ENCODE results near the gene PPIB.
A peak's percentile ranks its signal among the peaks of the same experiment; 100 is the strongest.

PPIB gene

GRCh38 chr15:64162869-64163658, at the start of gene PPIB:
TSS of gene PPIB (minus strand) at chr15:64163022. CDS start at chr15:64162986, 36 bp downstream.
- Histone ChIP-seq H3K4me1 (ENCODE audit: control insufficient read depth, insufficient read depth, low read length) (no peaks in the 10 kb centered on the region; the same call in 1 of the 2 replicates), H3K36me3 (ENCODE audit: control insufficient read depth in 2 of 2, insufficient read depth in 1 of 2, low read length in 2 of 2) (peaks cover 12 to 33% of the 10 kb centered on the region in 2 experiments; a peak in 2 of 3 replicates), H3K4me3 (ENCODE audit: low read depth, low read length) (peak within 1 kb of the TSS; percentile 91), H3K9me3 (ENCODE audit: control insufficient read depth, insufficient read depth, low read depth, low read length) (no peaks in the 10 kb centered on the region), H3K27ac (ENCODE audit: extremely low read depth, low read depth, low read length) (peak within 1 kb of the TSS; percentile 64)
- ChIA-PET CTCF (interaction anchor here (0.7 to 1.8 kb wide), 3 partner anchors 10 to 565 kb away, joined by 3 to 16 read pairs (median 5); no protein-coding TSS in a partner anchor), POLR2A (interaction anchor here (0.6 to 2.1 kb wide), 7 partner anchors 10 to 523 kb away, joined by 3 to 12 read pairs (median 4); partner anchors contain the start of genes CSNK1G1 and TRIP4)
- TF ChIP-seq YY1 (tag by site-specific recombination; IDR thresholded peaks at IDR 0.05) (no peak; the same call in 1 of the 2 replicates), SP3 (tag by site-specific recombination; IDR thresholded peaks at IDR 0.05) (peak; percentile 83), ZNF660 (tag by site-specific recombination; IDR thresholded peaks at IDR 0.05) (0 out of 2 replicates have a peak, but pooled peaks have one; percentile 55), ZNF501 (tag by site-specific recombination; IDR thresholded peaks at IDR 0.05) (0 out of 2 replicates have a peak, but pooled peaks have one; percentile 33), ZBTB49 (tag by site-specific recombination; IDR thresholded peaks at IDR 0.05; ENCODE audit: low read depth) (no peak), ZBTB8A (tag by site-specific recombination; IDR thresholded peaks at IDR 0.05) (peak; percentile 100), ZNF398 (tag by site-specific recombination; IDR thresholded peaks at IDR 0.05) (peak; percentile 52; the same call in 1 of the 2 replicates), ZNF416 (tag by site-specific recombination; IDR thresholded peaks at IDR 0.05) (no peak), ZNF571 (tag by site-specific recombination; IDR thresholded peaks at IDR 0.05) (no peak), GLIS1 (tag by site-specific recombination; IDR thresholded peaks at IDR 0.05) (peak; percentile 75), GLIS2 (tag by site-specific recombination; IDR thresholded peaks at IDR 0.05) (peak; percentile 78), ZNF274 (IDR thresholded peaks at IDR 0.05; ENCODE audit: low read length) (no peak), ZNF274 (tag by site-specific recombination; IDR thresholded peaks at IDR 0.05; ENCODE audit: borderline replicate concordance) (no peak), ZNF341 (tag by site-specific recombination; IDR thresholded peaks at IDR 0.05; ENCODE audit: low read depth) (peak; percentile 81), ZBTB11 (tag by site-specific recombination; conservative IDR thresholded peaks at IDR 0.05; ENCODE audit: low read depth) (peak; percentile 92), PATZ1 (tag by site-specific recombination; IDR thresholded peaks at IDR 0.05) (peak; percentile 46; the same call in 1 of the 2 replicates), KLF10 (tag by site-specific recombination; IDR thresholded peaks at IDR 0.05) (peak; percentile 92)
- TF ChIP-seq, protein P1, sequence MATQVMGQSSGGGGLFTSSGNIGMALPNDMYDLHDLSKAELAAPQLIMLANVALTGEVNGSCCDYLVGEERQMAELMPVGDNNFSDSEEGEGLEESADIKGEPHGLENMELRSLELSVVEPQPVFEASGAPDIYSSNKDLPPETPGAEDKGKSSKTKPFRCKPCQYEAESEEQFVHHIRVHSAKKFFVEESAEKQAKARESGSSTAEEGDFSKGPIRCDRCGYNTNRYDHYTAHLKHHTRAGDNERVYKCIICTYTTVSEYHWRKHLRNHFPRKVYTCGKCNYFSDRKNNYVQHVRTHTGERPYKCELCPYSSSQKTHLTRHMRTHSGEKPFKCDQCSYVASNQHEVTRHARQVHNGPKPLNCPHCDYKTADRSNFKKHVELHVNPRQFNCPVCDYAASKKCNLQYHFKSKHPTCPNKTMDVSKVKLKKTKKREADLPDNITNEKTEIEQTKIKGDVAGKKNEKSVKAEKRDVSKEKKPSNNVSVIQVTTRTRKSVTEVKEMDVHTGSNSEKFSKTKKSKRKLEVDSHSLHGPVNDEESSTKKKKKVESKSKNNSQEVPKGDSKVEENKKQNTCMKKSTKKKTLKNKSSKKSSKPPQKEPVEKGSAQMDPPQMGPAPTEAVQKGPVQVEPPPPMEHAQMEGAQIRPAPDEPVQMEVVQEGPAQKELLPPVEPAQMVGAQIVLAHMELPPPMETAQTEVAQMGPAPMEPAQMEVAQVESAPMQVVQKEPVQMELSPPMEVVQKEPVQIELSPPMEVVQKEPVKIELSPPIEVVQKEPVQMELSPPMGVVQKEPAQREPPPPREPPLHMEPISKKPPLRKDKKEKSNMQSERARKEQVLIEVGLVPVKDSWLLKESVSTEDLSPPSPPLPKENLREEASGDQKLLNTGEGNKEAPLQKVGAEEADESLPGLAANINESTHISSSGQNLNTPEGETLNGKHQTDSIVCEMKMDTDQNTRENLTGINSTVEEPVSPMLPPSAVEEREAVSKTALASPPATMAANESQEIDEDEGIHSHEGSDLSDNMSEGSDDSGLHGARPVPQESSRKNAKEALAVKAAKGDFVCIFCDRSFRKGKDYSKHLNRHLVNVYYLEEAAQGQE (tag by site-specific recombination; IDR thresholded peaks at IDR 0.05) = no peak
- TF ChIP-seq, protein P2, sequence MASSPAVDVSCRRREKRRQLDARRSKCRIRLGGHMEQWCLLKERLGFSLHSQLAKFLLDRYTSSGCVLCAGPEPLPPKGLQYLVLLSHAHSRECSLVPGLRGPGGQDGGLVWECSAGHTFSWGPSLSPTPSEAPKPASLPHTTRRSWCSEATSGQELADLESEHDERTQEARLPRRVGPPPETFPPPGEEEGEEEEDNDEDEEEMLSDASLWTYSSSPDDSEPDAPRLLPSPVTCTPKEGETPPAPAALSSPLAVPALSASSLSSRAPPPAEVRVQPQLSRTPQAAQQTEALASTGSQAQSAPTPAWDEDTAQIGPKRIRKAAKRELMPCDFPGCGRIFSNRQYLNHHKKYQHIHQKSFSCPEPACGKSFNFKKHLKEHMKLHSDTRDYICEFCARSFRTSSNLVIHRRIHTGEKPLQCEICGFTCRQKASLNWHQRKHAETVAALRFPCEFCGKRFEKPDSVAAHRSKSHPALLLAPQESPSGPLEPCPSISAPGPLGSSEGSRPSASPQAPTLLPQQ (tag by site-specific recombination; IDR thresholded peaks at IDR 0.05) = peak; percentile 14; the same call in 1 of the 2 replicates
